ENCODE measurements around the gene IL17C. TPM values are rescaled to one million over a fixed set of nuclear protein-coding genes. Genes with fewer than 3 reads are reported as not detected.
"Not testable (repeated sequence)": the region's sequence is repeated elsewhere in the genome, so short reads cannot be mapped to it uniquely, and the experiment has no call there.

The IL17C gene
- total RNA-seq, 1 donor from 2014 or later, result not detected

GRCh38 chr16:88665148-88665547 is 26.8 kb downstream of the IL17C start:
- DNase-seq, result no peak

GRCh38 chr16:88665570-88665969 is 27.2 kb downstream of the IL17C start:
- TF ChIP-seq CTCF (IDR thresholded peaks at IDR 0.05), result no peak
- Histone ChIP-seq H3K36me3 (no peaks in the 10 kb centered on the region), H3K4me3 (no peak overlapping the region), H3K4me1 (peaks cover 17% of the 10 kb centered on the region), H3K27ac (no peak overlapping the region), H3K27me3 (no peaks in the 10 kb centered on the region), H3K9me3 (no peaks in the 10 kb centered on the region)
- intact Hi-C loops (cut with DNase I), result no loop called here
- DNase-seq (no peak), ATAC-seq (no peak)

More at GRCh38 chr16:88665148-88665547, 26.8 kb downstream of the IL17C start:
- ATAC-seq, result no peak
- intact Hi-C loops (cut with DNase I), result no loop called here
- no peaks in the 10 kb centered on the region for H3K9me3 ChIP-seq
- H3K27ac ChIP-seq, result no peak overlapping the region
- no peaks in the 10 kb centered on the region for H3K27me3 ChIP-seq
- TF ChIP-seq CTCF (IDR thresholded peaks at IDR 0.05), result no peak
- peaks cover 17% of the 10 kb centered on the region for H3K4me1 ChIP-seq
- H3K4me3 ChIP-seq, result no peak overlapping the region
- H3K36me3 ChIP-seq, result no peaks in the 10 kb centered on the region

GRCh38 chr16:88667461-88667860 is 29.1 kb downstream of the IL17C start:
- TF ChIP-seq CTCF (IDR thresholded peaks at IDR 0.05), result no peak
- H3K9me3 ChIP-seq, result no peaks in the 10 kb centered on the region
- no peak overlapping the region for H3K27ac ChIP-seq
- no peak for DNase-seq
- H3K4me1 ChIP-seq, result peaks cover 3% of the 10 kb centered on the region
- H3K4me3 ChIP-seq, result no peak overlapping the region
- ATAC-seq, result no peak
- no peaks in the 10 kb centered on the region for H3K36me3 ChIP-seq
- intact Hi-C loops (cut with DNase I), result no loop called here
- no peaks in the 10 kb centered on the region for H3K27me3 ChIP-seq

GRCh38 chr16:88669493-88669892 is 31.1 kb downstream of the IL17C start:
- H3K36me3 ChIP-seq; H3K4me3 ChIP-seq; H3K4me1 ChIP-seq; intact Hi-C loops (cut with DNase I); DNase-seq; H3K27me3 ChIP-seq; H3K9me3 ChIP-seq; H3K27ac ChIP-seq; ATAC-seq: not testable (repeated sequence)

GRCh38 chr16:88669980-88670379 is 31.6 kb downstream of the IL17C start:
- ATAC-seq (no peak), DNase-seq (no peak)
- Histone ChIP-seq H3K4me3 (no peak overlapping the region), H3K27ac (no peak overlapping the region), H3K36me3 (no peaks in the 10 kb centered on the region), H3K9me3 (no peaks in the 10 kb centered on the region), H3K27me3 (no peaks in the 10 kb centered on the region), H3K4me1 (no peaks in the 10 kb centered on the region)
- TF ChIP-seq CTCF (IDR thresholded peaks at IDR 0.05), result no peak
- intact Hi-C loops (cut with DNase I), result no loop called here

- H3K4me3 ChIP-seq, result no peak overlapping the region
- DNase-seq (no peak), ATAC-seq (no peak)
- H3K36me3 ChIP-seq, result no peaks in the 10 kb centered on the region
- H3K4me1 ChIP-seq, result no peaks in the 10 kb centered on the region
- H3K9me3 ChIP-seq, result no peaks in the 10 kb centered on the region
- H3K27me3 ChIP-seq, result no peaks in the 10 kb centered on the region
- TF ChIP-seq CTCF (IDR thresholded peaks at IDR 0.05), result no peak
- intact Hi-C loops (cut with DNase I), result no loop called here
- no peak overlapping the region for H3K27ac ChIP-seq
These were observed 33.4 kb downstream of the IL17C start for GRCh38 chr16:88671806-88672205.

Data from upper lobe of right lung (tissue), 1 donor.